ENCODE results near the gene KAT6B.
A peak's percentile ranks its signal among the peaks of the same experiment; 100 is the strongest.

Gene KAT6B

GRCh38 chr10:74960670-74961069 is 134.3 kb downstream of the KAT6B start:
- DNase-seq = no peak

- no peak for DNase-seq
Observed at GRCh38 chr10:74962517-74962916, 136.1 kb downstream of the KAT6B start.

GRCh38 chr10:74963549-74963948 is 137.1 kb downstream of the KAT6B start:
- no peak for DNase-seq

- peak; percentile 53 to 70 for DNase-seq
Observed at GRCh38 chr10:74967911-74968666, 141.7 kb downstream of the KAT6B start.

- no peak for DNase-seq
Observed at GRCh38 chr10:74968667-74969061, 142.3 kb downstream of the KAT6B start.

- DNase-seq = no peak
Observed at GRCh38 chr10:74969093-74969492, 142.7 kb downstream of the KAT6B start.

GRCh38 chr10:74969530-74969929 is 143.1 kb downstream of the KAT6B start:
- no peak for DNase-seq

GRCh38 chr10:74973741-74974392 is 147.5 kb downstream of the KAT6B start:
- no peak for DNase-seq

- no peak for DNase-seq
Observed at GRCh38 chr10:74975758-74976157, 149.4 kb downstream of the KAT6B start.

- DNase-seq = no peak
Observed at GRCh38 chr10:74976565-74976964, 150.2 kb downstream of the KAT6B start.

- no peak for DNase-seq
Observed at GRCh38 chr10:74977072-74977471, 150.7 kb downstream of the KAT6B start.

GRCh38 chr10:74977913-74978847 is 151.8 kb downstream of the KAT6B start:
- peak; percentile 29 to 31 for DNase-seq

- no peak for DNase-seq
Observed at GRCh38 chr10:74981831-74982633, 155.6 kb downstream of the KAT6B start.

GRCh38 chr10:74982634-74982982 is 156.2 kb downstream of the KAT6B start:
- no peak for DNase-seq

- DNase-seq = no peak
Observed at GRCh38 chr10:74983383-74983782, 157.0 kb downstream of the KAT6B start.

- DNase-seq = no peak
Observed at GRCh38 chr10:74987339-74988053, 161.1 kb downstream of the KAT6B start.

GRCh38 chr10:74988054-74988775 is 161.8 kb downstream of the KAT6B start:
- DNase-seq = no peak

GRCh38 chr10:74988832-74989561 is 162.6 kb downstream of the KAT6B start:
- DNase-seq = no peak

- peak; percentile 52 to 56 for DNase-seq
Observed at GRCh38 chr10:74991435-74991834, 165.0 kb downstream of the KAT6B start.

- DNase-seq = no peak
Observed at GRCh38 chr10:74992068-74992467, 165.7 kb downstream of the KAT6B start.

GRCh38 chr10:74993649-74994048 is 167.2 kb downstream of the KAT6B start:
- no peak for DNase-seq
